Left lung (tissue), 10 donors: Measurements from ENCODE around the gene MAP7D1. TPM values are rescaled to one million over a fixed set of nuclear protein-coding genes. Genes with fewer than 3 reads are reported as not detected.
A peak's percentile ranks its signal among the peaks of the same experiment; 100 is the strongest.

ENCODE experiments used
- ATAC-seq: fragments of 200-7000 bp; cut with Tn5 transposase; one replicate; pipeline ENCODE4 v1.9.1; 2020; ENCODE audit warnings: moderate library complexity
- DNase-seq, 4 donors: peaks; one replicate each; pipeline ENCODE4 v3.0.0-alpha.2; 2013 to 2020
- H3K27ac ChIP-seq, 2 donors: fragments of 200-600 bp; sonication (generic) in 1 of 2; one replicate each; pipeline versions ENCODE4 v1.5.0 to v1.8.0; 2020 to 2021
- H3K27me3 ChIP-seq, 2 donors: fragments of 200-600 bp; sonication (generic) in 1 of 2; one replicate each; pipeline versions ENCODE4 v1.5.0 to v1.8.0; 2020 to 2021
- H3K36me3 ChIP-seq, 2 donors: fragments of 200-600 bp; sonication (generic) in 1 of 2; one replicate each; pipeline versions ENCODE4 v1.5.0 to v1.8.0; 2020 to 2021
- H3K4me1 ChIP-seq, 2 donors: fragments of 200-600 bp; one replicate each; pipeline ENCODE4 v1.8.0; 2021
- H3K4me3 ChIP-seq, 2 donors: fragments of 200-600 bp; sonication (generic) in 1 of 2; one replicate each; pipeline versions ENCODE4 v1.5.0 to v1.8.0; 2020 to 2021; ENCODE audit warnings: mild to moderate bottlenecking in 1 of 2
- H3K9me3 ChIP-seq, 2 donors: fragments of 200-600 bp; sonication (generic) in 1 of 2; one replicate each; pipeline versions ENCODE4 v1.5.0 to v1.8.0; 2020 to 2021
- intact Hi-C, 2 donors: fragments of 100-400 bp; cut with DNase I; formaldehyde crosslinking; loops; one replicate each; pipeline versions ENCODE4 v1.11.2 to v1.14.2; 2022
- polyA plus RNA-seq, 6 donors: library from polyadenylated mRNA; unstranded; fragments of 120-200 nt; gene quantifications; one replicate each; pipeline ENCODE4 v1.2.1, GENCODE V29; 2013; ENCODE audit not compliant: insufficient read length in 6 of 6
- total RNA-seq, 2 donors: library from RNA; stranded (reverse); fragmentation: NEBNext Ultra II Directional; extraction: Animal tissue kit (Norgen Biotek cat#: 25700); gene quantifications; one replicate each; pipeline ENCODE4 v1.2.1, GENCODE V29; 2021
- TF ChIP-seq, protein P1 (sequence below), 2 donors: fragments of 200-600 bp; sonication (generic) in 1 of 2; IDR thresholded peaks; one replicate each; pipeline versions ENCODE4 v1.5.0 to v1.8.0; 2021; ENCODE audit warnings: antibody characterized with exemption in 2 of 2
- donor health status: DM: no; HTN: yes; CAD: no.
- donor health status: DM: no; HTN: no; CAD: no.

MAP7D1 gene
- total and polyA plus RNA-seq, 8 donors = 54.6 to 147 (median 79.7) TPM

DNA sequence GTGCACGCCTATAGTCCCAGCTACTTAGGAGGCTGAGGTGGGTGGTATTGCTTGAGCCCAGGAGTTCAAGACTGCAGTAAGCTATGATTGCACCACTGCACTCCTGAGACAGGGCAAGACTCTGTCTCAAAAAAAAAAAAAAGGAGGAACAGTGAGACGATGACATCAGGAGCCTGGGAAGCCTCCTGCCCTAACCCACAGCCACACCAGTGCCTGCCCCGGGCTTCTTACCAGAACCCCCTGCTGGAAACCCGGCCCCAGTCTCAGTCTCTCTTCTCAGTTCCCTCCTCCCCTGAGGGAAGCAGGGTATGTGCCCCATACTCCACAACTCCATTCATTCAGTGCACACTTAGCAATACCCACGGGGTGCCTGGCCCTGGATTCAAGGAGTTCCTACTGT is 40.0 kb upstream of the MAP7D1 start:
- H3K27me3 ChIP-seq = no peaks in the 10 kb centered on the region

GRCh38 chr1:36116901-36117300 is 39.1 kb upstream of the MAP7D1 start:
- H3K9me3 ChIP-seq = no peaks in the 10 kb centered on the region
- no peaks in the 10 kb centered on the region for H3K36me3 ChIP-seq
- H3K4me3 ChIP-seq = no peak overlapping the region
- H3K4me1 ChIP-seq = peaks cover 5 to 23% of the 10 kb centered on the region in 2 donors
- H3K27ac ChIP-seq = no peak overlapping the region
- TF ChIP-seq, protein P1, sequence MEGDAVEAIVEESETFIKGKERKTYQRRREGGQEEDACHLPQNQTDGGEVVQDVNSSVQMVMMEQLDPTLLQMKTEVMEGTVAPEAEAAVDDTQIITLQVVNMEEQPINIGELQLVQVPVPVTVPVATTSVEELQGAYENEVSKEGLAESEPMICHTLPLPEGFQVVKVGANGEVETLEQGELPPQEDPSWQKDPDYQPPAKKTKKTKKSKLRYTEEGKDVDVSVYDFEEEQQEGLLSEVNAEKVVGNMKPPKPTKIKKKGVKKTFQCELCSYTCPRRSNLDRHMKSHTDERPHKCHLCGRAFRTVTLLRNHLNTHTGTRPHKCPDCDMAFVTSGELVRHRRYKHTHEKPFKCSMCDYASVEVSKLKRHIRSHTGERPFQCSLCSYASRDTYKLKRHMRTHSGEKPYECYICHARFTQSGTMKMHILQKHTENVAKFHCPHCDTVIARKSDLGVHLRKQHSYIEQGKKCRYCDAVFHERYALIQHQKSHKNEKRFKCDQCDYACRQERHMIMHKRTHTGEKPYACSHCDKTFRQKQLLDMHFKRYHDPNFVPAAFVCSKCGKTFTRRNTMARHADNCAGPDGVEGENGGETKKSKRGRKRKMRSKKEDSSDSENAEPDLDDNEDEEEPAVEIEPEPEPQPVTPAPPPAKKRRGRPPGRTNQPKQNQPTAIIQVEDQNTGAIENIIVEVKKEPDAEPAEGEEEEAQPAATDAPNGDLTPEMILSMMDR (IDR thresholded peaks at IDR 0.05) = no peak
- DNase-seq (no peak), ATAC-seq (no peak)
- intact Hi-C loops = no loop called here
- no peaks in the 10 kb centered on the region for H3K27me3 ChIP-seq

More for the DNA sequence above, 40.0 kb upstream of the MAP7D1 start:
- intact Hi-C loops = no loop called here
- no peak overlapping the region for H3K4me3 ChIP-seq
- TF ChIP-seq, protein P1 (IDR thresholded peaks at IDR 0.05) = no peak
- H3K4me1 ChIP-seq = peaks cover 5 to 23% of the 10 kb centered on the region in 2 donors
- no peak for DNase-seq
- H3K9me3 ChIP-seq = no peaks in the 10 kb centered on the region
- ATAC-seq = peak; percentile 39
- no peak overlapping the region for H3K27ac ChIP-seq
- H3K36me3 ChIP-seq = no peaks in the 10 kb centered on the region

DNA sequence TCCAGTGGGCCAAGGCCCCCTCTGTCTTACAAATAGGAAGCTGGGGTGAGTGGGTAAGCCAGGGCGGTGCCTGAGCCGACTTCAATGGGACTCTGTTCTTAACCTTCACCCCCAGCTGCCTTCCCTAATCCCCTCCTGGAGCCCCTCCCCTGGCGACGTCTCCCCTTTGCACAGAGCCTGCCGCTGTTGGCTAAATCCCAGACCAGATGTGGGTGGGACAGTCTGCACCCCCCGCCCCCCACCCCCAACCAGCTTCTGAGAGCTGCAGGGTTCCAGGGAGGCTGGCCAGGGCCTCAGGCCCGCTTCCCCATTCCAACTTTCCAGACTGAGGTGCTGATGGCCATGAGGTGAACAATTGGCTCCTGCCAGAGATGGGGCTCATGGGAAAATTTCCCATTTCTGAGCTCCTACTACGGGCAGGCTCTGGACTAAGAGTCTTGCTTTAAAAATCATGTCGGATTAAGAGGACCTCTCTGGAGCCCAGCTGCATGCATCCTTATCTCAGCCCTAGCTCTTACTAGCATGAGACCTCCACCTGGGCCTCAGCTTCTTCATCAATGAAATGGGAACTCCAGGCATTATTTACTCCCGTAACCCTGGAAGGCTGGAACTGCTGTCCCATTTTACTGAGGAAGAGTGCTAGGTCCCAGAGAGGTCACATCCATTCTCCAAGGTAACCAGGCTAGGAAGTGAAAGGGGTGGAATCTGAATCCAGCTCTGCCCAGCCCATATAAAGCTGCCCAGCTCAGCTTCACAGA is 37.3 kb upstream of the MAP7D1 start:
- H3K27me3 ChIP-seq = peaks cover 0 to 7% of the 10 kb centered on the region in 2 donors
- H3K4me3 ChIP-seq = no peak overlapping the region
- H3K27ac ChIP-seq = no peak overlapping the region
- intact Hi-C loops = no loop called here
- TF ChIP-seq, protein P1 (IDR thresholded peaks at IDR 0.05) = no peak
- no peaks in the 10 kb centered on the region for H3K36me3 ChIP-seq
- ATAC-seq (no peak), DNase-seq (no peak)
- peaks cover 5 to 40% of the 10 kb centered on the region in 2 donors for H3K4me1 ChIP-seq
- no peaks in the 10 kb centered on the region for H3K9me3 ChIP-seq

- peaks cover 0 to 15% of the 10 kb centered on the region in 2 donors for H3K27me3 ChIP-seq
- H3K9me3 ChIP-seq = no peaks in the 10 kb centered on the region
- TF ChIP-seq, protein P1 (IDR thresholded peaks at IDR 0.05) = no peak
- no peaks in the 10 kb centered on the region for H3K36me3 ChIP-seq
- intact Hi-C loops = no loop called here
- H3K4me1 ChIP-seq = peaks cover 5 to 44% of the 10 kb centered on the region in 2 donors
- H3K27ac ChIP-seq = no peak overlapping the region
- H3K4me3 ChIP-seq = no peak overlapping the region
- DNase-seq (no peak), ATAC-seq (peak; percentile 23)
These were observed 36.5 kb upstream of the MAP7D1 start for GRCh38 chr1:36119456-36119855.

DNA sequence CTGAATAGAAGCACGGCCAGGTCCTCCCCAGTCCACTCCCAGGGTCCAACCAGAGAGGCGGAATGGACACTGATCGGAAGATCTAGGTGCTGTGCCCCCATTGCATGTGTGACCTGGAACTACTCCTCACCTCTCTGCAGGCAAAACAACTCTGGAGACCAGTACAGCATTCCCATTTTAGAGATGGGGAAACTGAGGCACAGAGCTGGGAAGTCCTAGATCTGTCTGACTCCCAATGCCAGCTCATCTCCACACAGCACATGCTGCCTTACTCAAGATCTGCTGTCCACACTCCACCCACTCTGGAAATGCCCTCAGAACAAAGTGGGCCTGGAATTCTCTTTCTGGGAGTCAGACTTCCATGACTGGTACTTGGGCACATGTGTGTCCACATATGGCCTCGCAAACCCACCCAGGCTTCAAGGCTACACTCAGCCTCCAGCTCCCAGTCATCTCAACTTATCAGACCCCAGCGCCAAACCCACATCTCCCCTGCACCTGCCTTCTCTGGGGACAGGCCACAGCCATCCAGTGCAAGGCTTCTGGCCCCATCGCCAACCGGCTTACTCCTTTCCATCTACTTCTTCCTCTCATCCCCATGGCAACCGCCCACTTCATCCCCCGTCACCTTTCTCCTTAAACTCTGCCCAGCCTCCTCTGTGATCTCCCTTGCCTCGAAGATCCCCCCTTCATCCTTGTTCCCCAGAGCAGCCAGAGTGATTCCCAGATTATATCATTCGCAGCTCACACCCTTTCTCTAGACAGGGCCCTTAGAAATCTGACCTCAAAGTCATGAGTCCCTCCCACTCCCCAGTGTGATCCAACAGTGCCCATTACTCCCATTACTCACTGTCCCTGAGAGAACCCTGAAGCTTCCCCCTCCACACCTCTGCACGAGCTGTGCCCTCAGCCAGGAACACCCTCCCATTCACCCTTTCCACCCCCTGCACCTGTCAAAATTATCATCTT is 33.6 kb upstream of the MAP7D1 start:
- intact Hi-C loops = no loop called here
- no peaks in the 10 kb centered on the region for H3K9me3 ChIP-seq
- no peak for DNase-seq
- no peaks in the 10 kb centered on the region for H3K36me3 ChIP-seq
- peak overlapping the region; percentile 39 to 60 for H3K27ac ChIP-seq
- ATAC-seq = no peak
- peaks cover 0 to 31% of the 10 kb centered on the region in 2 donors for H3K27me3 ChIP-seq
- H3K4me1 ChIP-seq = peaks cover 0 to 39% of the 10 kb centered on the region in 2 donors
- no peak overlapping the region for H3K4me3 ChIP-seq
- TF ChIP-seq, protein P1 (IDR thresholded peaks at IDR 0.05) = no peak
